B cell (primary cell): ENCODE results near the gene EPM2AIP1. TPM values are rescaled to one million over a fixed set of nuclear protein-coding genes. Genes with fewer than 3 reads are reported as not detected.

Experiments
- ATAC-seq: fragments of 200-7000 bp; cut with Tn5 transposase; one replicate; pipeline ENCODE4 v1.10.0; 2021; ENCODE audit warnings: low read depth, mild to moderate bottlenecking, moderate number of reproducible peaks, moderate library complexity
- CTCF ChIA-PET: fragments of 350-600 bp; sonication (Branson Sonifier 250); formaldehyde crosslinking; loops from one replicate; lab custom pipeline; 2021; ENCODE audit warnings: antibody characterized with exemption, inconsistent platforms; lab: Charles Lee
- POLR2A ChIA-PET: fragments of 350-600 bp; sonication (Branson Sonifier 250); formaldehyde crosslinking; loops from one replicate; lab custom pipeline; 2021; ENCODE audit warnings: antibody characterized with exemption; lab: Charles Lee
- DNase-seq: peaks from one replicate; pipeline ENCODE4 v3.0.0; 2013
- H2AFZ ChIP-seq: 2 replicates; pipeline ENCODE4 v1.6.1; 2012; ENCODE audit warnings: mild to moderate bottlenecking, low read depth, low read length; ENCODE audit not compliant: insufficient read depth, poor library complexity, severe bottlenecking
- H3K27ac ChIP-seq, 2 donors: 1 replicate in 1 of 2; 2 replicates in 1 of 2; pipeline ENCODE4 v1.5.1; 2012 to 2013; ENCODE audit warnings: low read length in 2 of 2, mild to moderate bottlenecking in 2 of 2, moderate library complexity in 1 of 2
- H3K27me3 ChIP-seq, 4 experiments: fragments of 200-600 bp in 1 of 4; sonication (generic) in 1 of 4; replicated peaks in 1 of 4; 1 replicate in 2 of 4; 2 replicates in 2 of 4; pipeline versions ENCODE4 v1.6.1 to v1.7.0; 2013 to 2016; ENCODE audit warnings: low read length in 3 of 4, mild to moderate bottlenecking in 2 of 4, mixed read lengths in 1 of 4, moderate library complexity in 1 of 4; ENCODE audit not compliant: insufficient read depth in 4 of 4, control insufficient read depth in 3 of 4; ENCODE audit errors: control extremely low read depth in 1 of 4
- H3K36me3 ChIP-seq, 2 experiments: replicated peaks in 1 of 2; 1 replicate in 1 of 2; 2 replicates in 1 of 2; pipeline versions ENCODE4 v1.6.1 to v1.7.1; 2013; ENCODE audit warnings: low read length in 1 of 2; ENCODE audit not compliant: insufficient read depth in 2 of 2, control insufficient read depth in 1 of 2; ENCODE audit errors: control extremely low read depth in 1 of 2, extremely low read depth in 1 of 2
- H3K4me1 ChIP-seq, 2 donors: fragments of 200-600 bp in 1 of 2; sonication (generic) in 1 of 2; 1 replicate in 1 of 2; 2 replicates in 1 of 2; pipeline versions ENCODE4 v1.5.1 to v1.6.1; 2013 to 2017; ENCODE audit warnings: low read length in 2 of 2; ENCODE audit not compliant: control insufficient read depth in 2 of 2, insufficient read depth in 2 of 2
- H3K4me2 ChIP-seq: replicated peaks from 2 replicates; pipeline ENCODE3; 2012; ENCODE audit warnings: mild to moderate bottlenecking, low read depth, low read length; ENCODE audit not compliant: poor library complexity, severe bottlenecking
- H3K4me3 ChIP-seq, 5 experiments: fragments of 200-600 bp in 1 of 5; sonication (generic) in 1 of 5; 1 replicate in 3 of 5; 2 replicates in 2 of 5; pipeline versions ENCODE4 v1.5.1 to v1.7.0; 2011 to 2016; ENCODE audit warnings: low read length in 4 of 5, mild to moderate bottlenecking in 4 of 5, low read depth in 2 of 5, control low read depth in 1 of 5, moderate library complexity in 1 of 5; ENCODE audit not compliant: insufficient read depth in 1 of 5; ENCODE audit errors: control extremely low read depth in 1 of 5, extremely low read depth in 1 of 5
- H3K79me2 ChIP-seq: fragments of 200-600 bp; sonication (generic); one replicate; pipeline ENCODE4 v1.6.0; 2016; ENCODE audit warnings: low read length; ENCODE audit not compliant: control insufficient read depth, insufficient read depth
- H3K9ac ChIP-seq: fragments of 200-600 bp; sonication (generic); 2 replicates; pipeline ENCODE4 v1.6.1; 2017; ENCODE audit warnings: mild to moderate bottlenecking, low read length, moderate library complexity
- H3K9me3 ChIP-seq, 3 donors: one replicate each; pipeline versions ENCODE4 v1.6.1 to v1.7.1; 2013; ENCODE audit warnings: low read length in 2 of 3; ENCODE audit not compliant: control insufficient read depth in 2 of 3, insufficient read depth in 1 of 3; ENCODE audit errors: control extremely low read depth in 1 of 3
- H4K20me1 ChIP-seq: 2 replicates; pipeline ENCODE4 v1.6.0; 2012; ENCODE audit warnings: mild to moderate bottlenecking, low read length; ENCODE audit not compliant: insufficient read depth, control insufficient read depth, poor library complexity, severe bottlenecking
- H3K27ac Mint-ChIP-seq: one replicate; pipeline ENCODE4 v1.8.0; 2021; ENCODE audit warnings: mixed read lengths
- H3K27me3 Mint-ChIP-seq: one replicate; pipeline ENCODE4 v1.8.0; 2021; ENCODE audit warnings: mixed read lengths
- H3K4me1 Mint-ChIP-seq: one replicate; pipeline ENCODE4 v1.8.0; 2021; ENCODE audit warnings: mixed read lengths
- H3K4me3 Mint-ChIP-seq: one replicate; pipeline ENCODE4 v1.8.0; 2021; ENCODE audit warnings: mixed read lengths
- H3K9me3 Mint-ChIP-seq: one replicate; pipeline ENCODE4 v1.8.0; 2022; ENCODE audit warnings: mixed read lengths; ENCODE audit not compliant: insufficient read depth
- EZH2 ChIP-seq: IDR thresholded peaks from 2 replicates; pipeline ENCODE4 v1.6.1; 2012; ENCODE audit warnings: borderline replicate concordance, low read depth, mild to moderate bottlenecking, moderate library complexity, low read length; ENCODE audit not compliant: insufficient read depth, poor library complexity, severe bottlenecking
- WGBS: methylation state at CpG from one replicate; pipeline ENCODE4 v1.1.5; 2013; ENCODE audit warnings: missing lambda C conversion rate; ENCODE audit not compliant: insufficient coverage; 5-methylcytosine and 5-hydroxymethylcytosine counted together
- intact Hi-C: fragments of 100-400 bp; cut with micrococcal nuclease; formaldehyde crosslinking; loops from one replicate; pipeline ENCODE4 v1.10.0; 2022
- polyA plus RNA-seq: library from polyadenylated mRNA; depleted of rRNA; stranded (reverse); fragments of >200 nt; gene quantifications from 2 replicates; pipeline ENCODE4 v1.2.3, GENCODE V29; 2012
- total RNA-seq, 2 donors: library from RNA; stranded (reverse); fragments of 120-200 nt in 1 of 2; gene quantifications; 1 replicate in 1 of 2; 2 replicates in 1 of 2; pipeline versions ENCODE4 v1.2.3 to v1.2.4, GENCODE V29; 2013 to 2022
- TF ChIP-seq, protein P1 (sequence below): fragments of 200-600 bp; IDR thresholded peaks from one replicate; pipeline ENCODE4 v1.8.0; 2022; ENCODE audit warnings: antibody characterized with exemption, mild to moderate bottlenecking

EPM2AIP1 gene
- total and polyA plus RNA-seq, 2 donors (not counting 1 experiment from before 2014, with no cell fraction given), result 13.5 to 42.4 TPM

GRCh38 chr3:37024092-37024491 lies 31.2 kb upstream of the EPM2AIP1 start:
- Histone ChIP-seq H3K4me1 (peaks cover 5 to 6% of the 10 kb centered on the region in 2 donors), H3K9me3 (no peaks in the 10 kb centered on the region), H3K27me3 (no peaks in the 10 kb centered on the region), H3K4me2 (no peak overlapping the region), H3K27ac (peak overlapping the region in 1 of 2 donors; percentile 21), H3K36me3 (peaks cover 10 to 71% of the 10 kb centered on the region in 2 experiments), H2AFZ (no peak overlapping the region), H4K20me1 (no peaks in the 10 kb centered on the region), H3K4me3 (no peak overlapping the region), H3K9ac (no peak overlapping the region), H3K79me2 (peaks cover 12% of the 10 kb centered on the region)
- intact Hi-C loops, result loop anchor here (1.0 kb wide), 1 partner anchor 189 kb away; no protein-coding TSS in a partner anchor
- TF ChIP-seq, protein P1, sequence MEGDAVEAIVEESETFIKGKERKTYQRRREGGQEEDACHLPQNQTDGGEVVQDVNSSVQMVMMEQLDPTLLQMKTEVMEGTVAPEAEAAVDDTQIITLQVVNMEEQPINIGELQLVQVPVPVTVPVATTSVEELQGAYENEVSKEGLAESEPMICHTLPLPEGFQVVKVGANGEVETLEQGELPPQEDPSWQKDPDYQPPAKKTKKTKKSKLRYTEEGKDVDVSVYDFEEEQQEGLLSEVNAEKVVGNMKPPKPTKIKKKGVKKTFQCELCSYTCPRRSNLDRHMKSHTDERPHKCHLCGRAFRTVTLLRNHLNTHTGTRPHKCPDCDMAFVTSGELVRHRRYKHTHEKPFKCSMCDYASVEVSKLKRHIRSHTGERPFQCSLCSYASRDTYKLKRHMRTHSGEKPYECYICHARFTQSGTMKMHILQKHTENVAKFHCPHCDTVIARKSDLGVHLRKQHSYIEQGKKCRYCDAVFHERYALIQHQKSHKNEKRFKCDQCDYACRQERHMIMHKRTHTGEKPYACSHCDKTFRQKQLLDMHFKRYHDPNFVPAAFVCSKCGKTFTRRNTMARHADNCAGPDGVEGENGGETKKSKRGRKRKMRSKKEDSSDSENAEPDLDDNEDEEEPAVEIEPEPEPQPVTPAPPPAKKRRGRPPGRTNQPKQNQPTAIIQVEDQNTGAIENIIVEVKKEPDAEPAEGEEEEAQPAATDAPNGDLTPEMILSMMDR, result peak; percentile 38
- no peak for TF ChIP-seq EZH2
- Mint-ChIP-seq H3K27me3 (no peaks in the 10 kb centered on the region), H3K27ac (no peak overlapping the region), H3K9me3 (no peaks in the 10 kb centered on the region), H3K4me1 (peaks cover 10% of the 10 kb centered on the region), H3K4me3 (no peak overlapping the region)
- ChIA-PET CTCF (interaction anchor here (1.0 to 1.7 kb wide), 6 partner anchors 18 to 195 kb away, joined by 3 to 6 read pairs (median 4); no protein-coding TSS in a partner anchor), POLR2A (no interaction called here)
- no CpG with 5 or more reads among the region's 2 CpGs for WGBS
- DNase-seq (no peak), ATAC-seq (no peak)

DNA sequence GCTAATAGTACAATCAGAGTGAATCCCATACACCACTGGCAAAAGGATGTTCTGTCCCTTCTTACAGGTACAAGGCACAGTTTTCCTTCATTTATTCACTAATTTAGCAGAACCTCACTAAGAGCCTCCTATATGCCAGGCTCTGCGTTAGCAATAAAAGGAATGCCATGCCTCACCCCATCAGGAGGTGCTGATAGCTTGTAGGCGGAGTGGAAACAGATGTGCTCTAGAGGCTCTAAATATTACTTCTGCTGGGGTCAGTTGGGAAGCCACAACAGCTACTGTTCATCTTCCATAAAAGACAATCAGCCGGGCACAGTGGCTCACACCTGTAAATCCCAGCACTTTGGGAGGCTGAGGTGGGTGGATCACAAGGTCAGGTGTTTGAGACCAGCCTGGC lies 24.8 kb upstream of the EPM2AIP1 start:
- Histone ChIP-seq H3K27me3 (no peaks in the 10 kb centered on the region), H3K4me1 (no peaks in the 10 kb centered on the region), H4K20me1 (no peaks in the 10 kb centered on the region), H3K9me3 (no peaks in the 10 kb centered on the region), H3K36me3 (peaks cover 26 to 77% of the 10 kb centered on the region in 2 experiments), H3K9ac (no peak overlapping the region), H3K79me2 (no peaks in the 10 kb centered on the region), H3K4me2 (no peak overlapping the region), H2AFZ (no peak overlapping the region), H3K27ac (no peak overlapping the region), H3K4me3 (no peak overlapping the region)
- 100% methylated on average over 1 of the region's 3 CpGs for WGBS
- H3K27ac Mint-ChIP-seq, result no peak overlapping the region
- no peaks in the 10 kb centered on the region for H3K27me3 Mint-ChIP-seq
- ChIA-PET CTCF (no interaction called here), POLR2A (interaction anchor here (0.6 kb wide), 1 partner anchor 89 kb away, joined by 5 read pairs; no protein-coding TSS in a partner anchor)
- no peak overlapping the region for H3K4me3 Mint-ChIP-seq
- DNase-seq, result no peak
- ATAC-seq, result no peak
- H3K9me3 Mint-ChIP-seq, result no peaks in the 10 kb centered on the region
- no peak for TF ChIP-seq EZH2
- TF ChIP-seq, protein P1, result no peak
- no peaks in the 10 kb centered on the region for H3K4me1 Mint-ChIP-seq
- intact Hi-C loops, result no loop called here
